GM18858 (cell line): ENCODE data around the gene PRDX2.

ENCODE experiments used
- ATAC-seq: cut with Tn5 transposase; IDR thresholded peaks from one replicate; pipeline ENCODE4 v1.9.1; 2021; ENCODE audit not compliant: unreplicated experiment

Gene PRDX2

GRCh38 chr19:12782424-12783290, 18.9 kb downstream of the PRDX2 start:
- ATAC-seq: no peak

GRCh38 chr19:12782174-12782423, 19.5 kb downstream of the PRDX2 start:
- ATAC-seq: no peak

- ATAC-seq: no peak
These were observed 22.2 kb downstream of the PRDX2 start for GRCh38 chr19:12779162-12779993.

DNA sequence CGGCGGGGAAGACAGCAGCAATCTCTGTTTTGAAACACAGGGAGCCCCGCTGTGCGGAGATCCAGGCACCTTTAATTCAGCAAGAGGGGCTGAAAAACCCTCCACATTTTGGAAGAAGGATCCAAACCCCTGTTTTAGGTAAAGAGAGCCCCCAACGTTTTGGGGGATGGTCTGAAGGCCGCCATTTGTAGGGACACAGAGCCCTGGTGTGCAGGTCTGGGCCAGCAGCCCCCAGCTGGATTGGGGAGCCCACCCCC, 22.8 kb downstream of the PRDX2 start:
- no peak for ATAC-seq

DNA sequence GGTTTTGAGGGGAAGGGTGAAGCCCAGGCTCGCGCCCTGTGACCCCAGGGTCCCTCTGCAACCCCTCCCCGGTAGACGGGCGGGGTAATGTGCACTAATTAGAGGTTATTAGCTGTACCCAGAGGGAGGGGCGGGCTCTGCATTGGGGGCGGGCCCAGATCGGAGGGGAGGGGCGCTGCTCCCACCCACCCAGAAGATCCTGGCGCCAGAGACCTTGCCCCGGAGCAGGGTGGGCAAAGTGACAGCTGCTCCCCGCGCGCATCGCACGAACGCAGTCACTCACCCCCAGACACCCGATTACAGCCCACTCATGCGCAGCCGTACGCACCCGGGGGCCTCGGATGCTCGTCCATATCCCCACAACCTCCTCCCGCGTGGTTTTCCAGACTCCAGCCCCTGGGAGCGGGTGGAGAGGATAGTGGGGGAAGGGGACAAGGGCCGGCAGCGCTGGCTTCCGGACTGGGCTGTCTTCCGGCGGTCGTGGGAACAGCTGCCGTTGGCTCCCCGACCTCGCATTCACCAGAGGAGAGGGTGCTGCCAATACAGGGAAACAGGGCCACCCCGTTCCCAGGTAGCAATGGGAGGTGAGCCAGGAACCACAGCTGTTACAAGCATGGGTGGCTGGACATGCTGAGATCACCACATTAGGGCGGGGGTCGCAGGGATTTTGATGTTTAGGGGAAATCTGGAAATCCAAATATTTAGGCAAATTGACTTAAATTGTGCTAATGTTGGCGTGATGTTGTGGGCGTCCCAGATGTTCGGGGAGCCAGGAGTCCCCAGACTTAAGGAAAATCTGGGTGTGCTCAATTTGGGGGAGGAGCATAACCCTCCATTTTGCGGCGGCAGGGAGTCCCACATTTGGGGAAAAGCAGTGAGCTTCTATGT, 23.3 kb downstream of the PRDX2 start:
- ATAC-seq: no peak

DNA sequence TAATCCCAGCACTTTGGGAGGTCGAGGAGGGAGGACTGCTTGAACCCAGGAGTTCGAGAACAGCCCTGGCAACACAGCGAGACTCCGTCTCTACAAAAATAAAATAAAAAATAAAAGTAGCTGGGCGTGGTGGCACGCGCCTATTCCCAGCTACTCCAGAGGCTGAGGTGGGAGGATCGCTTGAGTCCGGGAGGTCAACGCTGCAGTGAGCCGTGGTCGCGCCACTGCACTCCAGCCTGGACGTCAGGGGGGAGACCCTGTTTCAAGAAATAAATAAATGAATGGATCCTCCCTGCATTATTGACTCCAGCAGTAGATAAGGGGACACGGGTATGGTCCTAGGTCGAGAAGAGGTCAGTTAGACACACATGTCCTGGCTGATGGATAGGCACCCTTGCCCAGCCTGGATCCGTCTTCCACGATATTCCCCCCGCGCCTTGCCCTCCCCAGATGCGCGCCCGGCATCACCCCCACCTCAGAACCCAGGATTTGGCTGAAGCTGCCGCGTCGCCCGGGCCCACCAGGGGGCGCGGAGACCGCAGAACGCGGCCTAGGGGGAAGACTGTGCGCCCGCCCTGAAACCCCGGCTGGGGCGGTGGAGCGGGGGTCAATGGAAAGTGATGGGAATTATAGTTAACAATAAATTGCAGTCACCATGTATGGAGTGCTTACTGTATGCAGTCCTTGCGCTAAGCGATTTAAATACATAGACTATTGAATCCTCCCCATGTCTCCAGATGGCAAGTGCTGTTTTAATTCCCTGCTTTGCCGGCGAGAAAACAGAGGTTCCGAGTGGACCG, 24.2 kb downstream of the PRDX2 start:
- ATAC-seq: no peak

- ATAC-seq: no peak
These were observed 26.7 kb downstream of the PRDX2 start, which contains the start of gene HOOK2 for GRCh38 chr19:12774588-12775555. TSS of gene HOOK2 (minus strand) at chr19:12775552. CDS start at chr19:12775449, 103 bp downstream.

DNA sequence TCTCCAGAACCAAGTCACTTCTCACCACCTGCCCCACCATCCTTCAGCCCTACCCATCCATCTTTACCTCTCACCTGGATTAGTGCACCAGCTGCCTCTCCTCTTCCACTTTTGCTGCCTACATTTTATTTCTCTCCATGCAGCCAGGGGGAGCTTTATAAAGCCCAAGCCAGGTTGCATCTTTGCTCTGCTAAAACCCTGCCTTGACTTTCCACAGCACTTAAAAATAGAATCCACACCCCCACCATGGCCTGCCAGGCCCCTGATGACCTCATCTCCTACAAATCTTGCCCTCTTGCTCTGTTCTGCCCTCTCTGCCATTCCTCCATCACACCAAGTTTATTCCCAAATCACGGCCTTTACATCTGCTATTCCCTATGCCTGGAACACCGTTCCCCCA, 28.0 kb downstream of the PRDX2 start:
- ATAC-seq: no peak

GRCh38 chr19:12772323-12772722, 29.3 kb downstream of the PRDX2 start:
- ATAC-seq: no peak

GRCh38 chr19:12770922-12771321, 30.7 kb downstream of the PRDX2 start:
- ATAC-seq: no peak

GRCh38 chr19:12769689-12770088, 31.9 kb downstream of the PRDX2 start:
- no peak for ATAC-seq

DNA sequence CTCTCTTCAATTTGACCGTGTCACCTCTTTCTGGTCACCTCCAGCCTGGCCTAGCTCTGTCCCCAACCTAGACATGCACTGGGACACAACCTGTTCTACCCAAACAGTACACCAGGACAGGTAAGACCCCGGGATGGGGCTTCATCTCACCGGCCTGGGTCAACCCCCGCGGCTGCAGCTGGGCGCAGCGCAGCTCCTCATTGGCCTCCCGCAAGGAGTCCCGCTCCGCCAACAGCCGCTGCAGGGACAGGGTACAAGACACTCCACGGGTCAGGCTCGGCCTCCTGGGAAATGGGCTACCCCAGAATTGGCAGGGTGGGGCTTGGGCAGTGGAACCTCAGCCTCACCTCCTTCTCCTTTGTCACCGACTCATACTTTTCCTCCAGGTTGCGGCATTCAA, 33.9 kb downstream of the PRDX2 start:
- ATAC-seq: no peak

DNA sequence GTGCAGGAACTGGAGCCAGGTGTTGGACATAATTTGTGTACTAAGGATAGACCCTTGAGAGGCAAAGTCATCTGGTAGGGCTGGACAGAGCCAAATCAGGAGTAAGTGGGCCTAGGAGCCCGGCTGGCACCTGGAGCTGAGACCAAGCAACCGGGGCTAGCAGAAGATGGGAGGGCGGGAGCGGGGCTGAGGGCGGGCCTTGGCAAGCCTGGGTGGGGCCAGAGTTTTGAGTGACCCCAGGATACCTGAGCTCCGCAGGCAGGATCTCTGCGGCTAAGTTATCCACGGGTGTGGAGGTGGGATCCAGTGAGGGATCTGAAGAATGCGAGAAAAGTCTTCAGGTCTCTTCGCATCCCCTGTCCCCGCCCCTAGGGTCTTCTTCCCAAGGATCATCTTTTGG, 34.5 kb downstream of the PRDX2 start:
- no peak for ATAC-seq

GRCh38 chr19:12766051-12766521, 35.5 kb downstream of the PRDX2 start:
- ATAC-seq: no peak

DNA sequence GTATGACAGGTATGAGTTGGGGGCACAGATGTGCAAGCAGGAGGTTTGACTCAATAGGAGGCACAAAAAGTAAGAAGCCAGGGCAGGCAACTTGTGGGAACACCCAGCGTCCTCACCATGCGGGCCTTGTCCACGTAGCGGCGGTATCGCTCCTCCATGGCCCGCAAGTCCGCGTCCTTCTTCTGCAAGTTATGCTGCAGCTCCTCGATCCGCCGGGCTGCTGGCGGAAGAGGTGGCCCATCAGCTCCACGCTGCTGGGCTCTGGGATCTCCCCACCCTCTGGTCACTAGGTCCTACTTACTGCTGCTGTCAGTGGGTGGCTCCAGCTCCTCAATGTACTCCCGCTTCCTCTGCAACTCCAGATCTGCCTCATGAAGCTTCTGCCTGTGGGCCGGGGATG, 36.9 kb downstream of the PRDX2 start:
- ATAC-seq: no peak

DNA sequence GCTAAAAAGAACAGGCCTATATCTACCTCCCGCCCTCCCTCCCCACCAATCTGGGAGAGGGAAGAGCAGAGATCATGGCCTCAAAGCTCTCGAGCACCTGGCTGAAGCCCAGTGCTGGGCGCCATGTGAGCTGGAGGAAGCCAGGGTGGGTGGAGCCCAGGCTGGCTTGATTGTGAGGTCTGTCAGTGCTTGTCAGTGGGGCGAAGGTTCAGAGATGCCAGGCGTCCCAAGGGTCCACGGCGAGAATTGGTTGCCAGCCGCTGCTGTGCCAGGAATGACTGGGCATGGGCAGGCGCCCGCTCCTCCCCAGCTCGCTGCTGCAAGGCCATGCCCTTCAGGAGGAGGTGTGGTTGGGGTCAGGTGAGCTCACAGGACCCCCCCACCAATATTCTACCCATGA, 38.5 kb downstream of the PRDX2 start:
- no peak for ATAC-seq

DNA sequence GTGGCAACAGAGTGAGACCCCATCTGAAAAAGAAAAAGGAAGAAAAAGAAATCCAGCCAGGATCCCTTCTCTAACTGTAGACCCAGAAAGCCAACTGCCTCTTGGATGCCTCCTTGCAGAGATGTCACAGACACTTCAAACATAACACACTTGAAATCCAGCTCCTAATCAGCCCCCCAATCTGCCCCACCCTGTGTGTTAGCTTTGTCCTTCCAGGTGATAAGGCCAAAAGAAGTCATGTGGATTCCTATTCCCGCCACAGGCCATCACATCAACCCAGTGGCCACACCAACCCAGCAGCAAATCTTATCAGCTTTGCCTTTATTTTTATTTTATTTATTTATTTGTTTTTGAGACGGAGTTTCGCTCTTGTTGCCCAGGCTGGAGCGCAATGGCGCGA, 41.9 kb downstream of the PRDX2 start:
- ATAC-seq: no peak

GRCh38 chr19:12757544-12758274, 43.9 kb downstream of the PRDX2 start:
- no peak for ATAC-seq
